Osteocyte (in vitro differentiated cells): ENCODE data around the gene PRIMA1. TPM values are rescaled to one million over a fixed set of nuclear protein-coding genes. Genes with fewer than 3 reads are reported as not detected.

ENCODE experiments used
- DNase-seq: peaks from one replicate; pipeline ENCODE4 v3.0.0; 2021; ENCODE audit warnings: mixed read lengths; ENCODE audit not compliant: unreplicated experiment; ENCODE audit errors: extremely low spot score
- H3K27ac Mint-ChIP-seq: one replicate; pipeline ENCODE4 v1.8.0; 2021; ENCODE audit warnings: mild to moderate bottlenecking, mixed read lengths; ENCODE audit not compliant: unreplicated experiment
- H3K27me3 Mint-ChIP-seq: one replicate; pipeline ENCODE4 v1.8.0; 2021; ENCODE audit warnings: mixed read lengths; ENCODE audit not compliant: unreplicated experiment
- H3K36me3 Mint-ChIP-seq: one replicate; pipeline ENCODE4 v1.8.0; 2021; ENCODE audit warnings: mixed read lengths; ENCODE audit not compliant: unreplicated experiment
- H3K4me1 Mint-ChIP-seq: one replicate; pipeline ENCODE4 v1.8.0; 2021; ENCODE audit warnings: mixed read lengths; ENCODE audit not compliant: unreplicated experiment
- H3K4me3 Mint-ChIP-seq: one replicate; pipeline ENCODE4 v1.8.0; 2021; ENCODE audit warnings: mild to moderate bottlenecking, moderate library complexity, mixed read lengths; ENCODE audit not compliant: unreplicated experiment
- H3K9me3 Mint-ChIP-seq: one replicate; pipeline ENCODE4 v1.8.0; 2021; ENCODE audit warnings: mixed read lengths; ENCODE audit not compliant: unreplicated experiment
- CTCF ChIP-seq: fragments of 200-600 bp; sonication (generic); IDR thresholded peaks from 2 replicates; pipeline ENCODE4 v1.5.0; 2021; ENCODE audit warnings: antibody characterized with exemption, mild to moderate bottlenecking, moderate library complexity
- total RNA-seq: library from RNA; stranded (reverse); gene quantifications from 2 replicates; pipeline ENCODE4 v1.2.1, GENCODE V29; 2021

PRIMA1 gene
- total RNA-seq, 1 donor from 2014 or later, result not detected

DNA sequence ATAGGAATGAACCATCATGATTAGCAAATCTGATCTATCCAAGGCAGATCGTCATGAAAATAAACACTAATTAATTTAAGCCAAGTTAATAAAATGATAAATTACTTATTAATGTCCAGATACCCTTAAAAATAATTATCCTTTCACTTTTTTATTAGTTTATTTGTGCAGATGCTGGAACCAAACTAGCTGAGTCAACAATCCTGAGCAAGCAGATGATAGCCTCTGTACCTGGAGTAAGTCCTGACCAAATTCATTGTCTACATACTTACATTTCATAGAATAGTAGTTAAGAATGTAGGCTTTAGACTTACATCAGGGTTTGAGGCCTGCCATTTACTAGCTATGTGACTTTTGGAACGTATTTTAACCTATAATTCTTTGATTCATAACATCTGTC, 105.8 kb downstream of the PRIMA1 start:
- Mint-ChIP-seq H3K27me3 (no peaks in the 10 kb centered on the region), H3K9me3 (no peaks in the 10 kb centered on the region), H3K4me1 (no peaks in the 10 kb centered on the region), H3K36me3 (no peaks in the 10 kb centered on the region), H3K4me3 (no peak overlapping the region), H3K27ac (no peak overlapping the region)
- no peak for TF ChIP-seq CTCF
- no peak for DNase-seq

GRCh38 chr14:93676416-93676958, 111.8 kb downstream of the PRIMA1 start:
- no peaks in the 10 kb centered on the region for H3K4me1 Mint-ChIP-seq
- H3K36me3 Mint-ChIP-seq, result no peaks in the 10 kb centered on the region
- H3K27ac Mint-ChIP-seq, result no peak overlapping the region
- DNase-seq, result no peak
- no peaks in the 10 kb centered on the region for H3K9me3 Mint-ChIP-seq
- no peaks in the 10 kb centered on the region for H3K27me3 Mint-ChIP-seq
- H3K4me3 Mint-ChIP-seq, result no peak overlapping the region
- TF ChIP-seq CTCF, result no peak

DNA sequence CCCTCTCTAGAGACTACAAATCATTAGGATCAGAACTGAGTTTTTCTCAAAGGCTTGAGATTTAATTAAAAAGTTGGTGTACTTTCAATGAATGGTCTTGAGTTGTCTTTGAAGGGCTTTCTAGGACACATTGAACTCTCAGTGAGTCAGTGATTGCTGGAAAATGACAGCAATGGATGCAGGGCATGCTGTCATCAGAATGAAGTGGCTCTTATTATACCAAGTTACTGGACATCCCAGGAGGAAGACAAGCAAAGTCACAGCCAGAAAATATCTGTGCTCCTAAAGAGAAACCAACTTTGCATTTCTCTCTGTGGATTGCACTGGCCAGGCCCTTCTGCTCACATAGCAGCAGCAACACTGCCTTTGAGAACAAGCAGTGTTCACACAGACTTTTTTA, 112.6 kb downstream of the PRIMA1 start:
- Mint-ChIP-seq H3K4me1 (no peaks in the 10 kb centered on the region), H3K27ac (no peak overlapping the region), H3K9me3 (no peaks in the 10 kb centered on the region), H3K36me3 (no peaks in the 10 kb centered on the region), H3K27me3 (no peaks in the 10 kb centered on the region), H3K4me3 (no peak overlapping the region)
- no peak for DNase-seq
- no peak for TF ChIP-seq CTCF

GRCh38 chr14:93674343-93674742, 113.9 kb downstream of the PRIMA1 start:
- DNase-seq, result no peak
- TF ChIP-seq CTCF, result no peak
- Mint-ChIP-seq H3K27ac (no peak overlapping the region), H3K27me3 (no peaks in the 10 kb centered on the region), H3K36me3 (no peaks in the 10 kb centered on the region), H3K4me1 (no peaks in the 10 kb centered on the region), H3K9me3 (no peaks in the 10 kb centered on the region), H3K4me3 (no peak overlapping the region)

GRCh38 chr14:93669632-93670031, 118.7 kb downstream of the PRIMA1 start:
- no peak for DNase-seq
- Mint-ChIP-seq H3K4me1 (no peaks in the 10 kb centered on the region), H3K4me3 (no peak overlapping the region), H3K9me3 (peaks cover 28% of the 10 kb centered on the region), H3K27ac (no peak overlapping the region), H3K27me3 (no peaks in the 10 kb centered on the region), H3K36me3 (no peaks in the 10 kb centered on the region)
- TF ChIP-seq CTCF, result no peak

Other genes starting within 250 kb of the PRIMA1 start
- gene FAM181A, start 138.9 kb upstream of the PRIMA1 start, total RNA-seq, result not detected in 2 replicates
- 0.34 and 0.38 TPM in 2 replicates for gene ASB2, start 188.1 kb upstream of the PRIMA1 start, total RNA-seq
- gene CCDC197, start 208.8 kb upstream of the PRIMA1 start, total RNA-seq, result not detected in 2 replicates
- 1.3 TPM in 2 replicates for gene OTUB2, start 237.9 kb upstream of the PRIMA1 start, total RNA-seq